ENCODE results near the gene AUNIP.

GRCh38 chr1:25871086-25871703 is 11.9 kb upstream of the AUNIP start:
- no peak for TF ChIP-seq CTCF (IDR thresholded peaks at IDR 0.05)
- no peak for TF ChIP-seq POLR2AphosphoS5 (IDR thresholded peaks at IDR 0.05; ENCODE audit: insufficient read depth in 1 of 2, low read depth in 1 of 2)
- TF ChIP-seq POLR2A (IDR thresholded peaks at IDR 0.05): no peak
